Endometrium (tissue), 2 donors: ENCODE measurements around the gene KIF26A.

Experiments used
- FAIRE-seq: peaks from 2 replicates; lab custom pipeline; 2012; peaks lifted over from hg19 to GRCh38; lab: Jason Lieb, UNC
- donor health status: control.
- donor health status: control.

KIF26A gene

DNA sequence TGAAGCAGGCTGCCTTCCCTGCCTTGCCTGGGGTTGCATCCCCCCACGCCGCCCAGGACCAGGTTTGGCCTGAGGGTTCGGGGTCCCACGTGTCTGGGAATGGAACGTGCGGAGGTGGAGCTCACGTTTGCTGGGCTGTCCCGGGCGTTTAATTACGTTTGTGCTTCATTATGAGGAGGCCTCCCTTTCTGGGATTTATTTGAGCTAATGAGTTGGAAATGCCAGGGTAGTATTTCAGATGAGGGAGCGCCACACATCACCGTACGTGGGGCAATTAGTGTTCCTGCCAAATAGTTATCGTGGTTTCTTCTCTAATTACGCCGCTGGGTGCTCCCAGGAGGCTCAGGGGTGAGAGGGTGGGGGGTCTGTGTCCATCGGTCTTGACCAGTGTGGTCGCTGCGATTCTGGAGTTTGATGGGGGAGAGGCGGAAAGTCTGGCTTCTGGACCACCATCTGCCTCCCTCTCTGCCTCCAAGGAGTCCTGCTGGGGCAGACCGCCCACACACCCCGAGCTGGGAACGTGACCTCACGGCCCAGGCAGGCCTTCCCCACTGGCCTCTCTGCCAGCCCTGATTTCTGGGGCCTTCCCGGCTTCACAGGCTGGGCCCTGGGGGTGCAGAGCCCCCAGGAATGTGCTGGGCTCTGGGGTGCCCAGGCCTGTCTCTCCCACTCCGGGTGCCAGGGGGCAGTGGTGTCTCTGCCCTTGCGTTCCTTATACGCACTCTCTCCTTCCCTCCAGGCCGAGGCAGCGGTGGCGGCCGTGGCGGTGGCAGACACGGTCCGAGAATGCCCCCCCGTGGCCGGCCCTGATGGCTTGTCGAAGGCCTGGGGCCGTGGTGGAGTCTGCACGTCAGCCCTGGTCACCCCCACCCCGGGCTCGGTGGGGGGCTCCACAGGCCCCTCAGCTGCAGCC, 18.9 kb downstream of the KIF26A start:
- no peak for FAIRE-seq

DNA sequence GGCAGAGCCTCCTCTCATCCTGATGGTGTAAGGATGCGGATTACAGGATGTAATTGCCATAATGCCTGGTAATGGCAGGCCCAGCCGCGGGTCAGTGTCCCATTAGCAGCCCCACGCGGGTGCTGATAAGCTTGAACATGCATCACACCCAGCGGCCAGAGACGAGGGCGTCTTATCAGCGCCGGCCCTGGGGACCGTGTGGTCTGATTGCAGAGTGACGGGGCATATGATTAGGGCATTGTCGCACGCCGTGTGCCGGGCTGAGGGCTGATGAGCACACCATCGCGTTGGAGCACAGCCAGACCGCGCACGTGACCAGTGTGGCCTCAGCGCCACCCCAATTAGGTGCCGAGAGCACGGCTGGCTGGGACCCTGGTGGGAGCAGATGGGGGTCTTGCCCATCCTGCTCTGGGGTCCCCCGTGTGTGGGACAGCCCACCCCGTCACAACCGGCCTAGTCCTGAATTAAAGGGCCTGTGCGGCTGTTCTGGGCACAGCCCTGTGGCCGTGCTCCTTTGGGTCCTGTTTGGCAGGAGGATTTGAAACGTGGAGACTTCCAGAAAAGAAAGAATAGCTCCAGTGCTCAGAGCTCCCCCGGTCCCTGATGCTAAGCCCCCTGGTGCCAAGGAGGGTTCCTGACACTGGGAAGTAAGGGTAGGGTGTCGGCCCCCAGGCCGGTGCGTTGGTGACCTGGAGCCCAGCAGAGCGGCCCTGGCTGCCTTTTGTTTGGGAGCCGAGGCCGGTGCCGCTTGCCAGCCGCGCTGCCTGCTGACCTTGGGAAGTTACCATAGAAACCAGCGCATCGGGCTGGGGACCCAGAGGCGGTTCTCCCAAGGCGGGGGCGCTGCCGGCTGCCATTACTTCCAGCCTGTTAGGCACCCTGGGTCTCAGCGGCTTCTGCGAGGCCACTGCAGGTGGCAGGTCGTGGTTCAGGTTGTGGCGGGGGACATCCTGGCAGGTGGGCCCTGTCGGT, 20.7 kb downstream of the KIF26A start:
- FAIRE-seq, result no peak

DNA sequence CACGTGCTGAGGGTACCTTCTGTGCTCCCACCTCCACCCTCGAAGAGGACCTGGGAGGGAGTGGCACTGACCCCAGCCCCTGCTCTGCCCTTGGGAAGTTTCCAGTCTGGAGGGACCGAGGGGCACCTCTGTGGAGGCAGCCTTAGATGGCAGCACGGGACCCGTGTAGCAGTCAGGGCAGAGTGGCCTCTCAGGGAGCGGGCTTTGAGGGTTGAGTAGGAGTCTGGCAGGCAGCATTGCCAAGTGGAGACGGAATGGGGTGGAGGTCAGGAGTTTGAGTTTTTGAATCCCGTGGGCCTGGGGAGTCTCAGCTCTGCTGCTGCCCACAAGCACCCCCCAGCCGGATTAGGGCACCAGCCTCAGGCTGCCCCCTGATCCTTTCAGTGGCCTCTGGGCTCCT, 21.6 kb downstream of the KIF26A start:
- no peak for FAIRE-seq

DNA sequence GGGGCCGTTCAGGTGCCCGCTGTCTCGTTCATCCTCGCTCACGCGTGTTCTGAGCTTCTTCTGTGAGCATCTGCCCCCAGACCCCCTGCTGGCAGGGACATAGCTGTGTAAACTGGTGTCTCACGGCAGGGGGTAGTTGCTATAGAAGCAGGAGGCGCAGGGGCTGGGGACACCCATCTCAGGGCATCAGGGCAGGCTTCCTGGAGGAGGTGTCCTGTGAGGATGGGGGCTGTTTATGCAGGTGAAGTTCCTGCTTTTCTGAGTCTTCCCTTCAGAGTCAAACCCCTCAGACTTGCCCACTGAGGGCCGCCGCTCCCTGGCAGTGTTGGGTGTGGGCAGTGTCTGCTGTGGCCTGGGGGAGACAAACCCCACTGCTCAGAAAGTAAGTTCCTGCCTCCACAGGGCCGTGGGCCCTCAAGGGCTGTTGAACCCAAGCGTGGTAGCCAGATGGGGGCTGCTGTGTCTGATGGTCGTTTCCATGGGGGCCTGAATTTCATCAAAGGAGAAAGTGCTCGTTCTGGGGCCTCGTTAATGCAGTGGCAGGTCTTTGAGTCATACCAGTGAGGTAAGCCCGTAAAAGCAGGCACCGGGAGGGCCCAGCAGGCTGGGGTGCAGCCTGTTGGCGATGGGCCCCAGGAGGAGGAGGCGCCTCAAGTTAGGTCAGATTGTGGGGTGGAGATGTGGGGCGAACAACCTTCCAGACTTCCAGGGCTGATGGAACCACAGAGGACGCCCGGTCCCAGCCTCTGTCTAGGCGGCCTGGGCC, 23.4 kb downstream of the KIF26A start:
- FAIRE-seq, result no peak

DNA sequence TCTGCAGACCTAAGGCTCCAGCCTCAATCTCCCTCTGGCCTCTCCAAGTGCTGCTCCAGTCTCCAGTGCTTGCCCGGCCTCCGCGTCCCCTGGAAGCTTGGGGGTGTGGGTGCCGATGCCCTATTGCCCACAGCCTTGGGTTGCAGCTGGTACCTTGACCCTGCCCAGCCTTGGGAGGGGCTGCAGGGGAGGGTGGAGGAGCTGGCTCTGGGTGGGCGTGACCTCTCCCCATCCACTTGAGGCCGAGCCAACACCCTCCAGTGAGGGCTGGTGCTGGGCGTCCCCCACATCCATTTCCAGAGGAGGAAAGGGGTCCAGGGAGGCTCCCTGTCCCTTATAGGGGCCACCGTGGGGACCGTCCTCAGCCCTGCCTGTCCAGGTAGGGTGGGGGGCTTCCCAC, 24.1 kb downstream of the KIF26A start:
- FAIRE-seq, result no peak

DNA sequence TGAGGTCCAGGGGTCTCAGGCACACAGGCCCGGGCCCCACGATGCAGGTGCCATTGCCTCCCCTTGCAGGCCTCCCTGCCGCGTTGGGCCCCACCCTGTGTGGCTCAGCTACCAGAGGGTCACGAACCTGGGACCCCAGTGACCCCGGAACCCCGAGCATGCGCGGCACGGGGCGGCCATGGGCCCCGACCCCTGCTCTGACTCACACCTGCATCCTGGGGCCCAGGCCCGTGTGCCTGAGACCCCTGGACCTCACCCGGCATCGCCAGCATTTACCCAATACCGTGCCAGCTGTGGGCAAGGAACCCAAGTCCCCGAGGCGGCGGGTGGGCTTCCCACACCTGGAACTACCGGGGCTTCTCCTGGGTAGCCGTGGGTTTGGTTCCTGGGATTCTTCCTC, 25.2 kb downstream of the KIF26A start:
- FAIRE-seq, result no peak

DNA sequence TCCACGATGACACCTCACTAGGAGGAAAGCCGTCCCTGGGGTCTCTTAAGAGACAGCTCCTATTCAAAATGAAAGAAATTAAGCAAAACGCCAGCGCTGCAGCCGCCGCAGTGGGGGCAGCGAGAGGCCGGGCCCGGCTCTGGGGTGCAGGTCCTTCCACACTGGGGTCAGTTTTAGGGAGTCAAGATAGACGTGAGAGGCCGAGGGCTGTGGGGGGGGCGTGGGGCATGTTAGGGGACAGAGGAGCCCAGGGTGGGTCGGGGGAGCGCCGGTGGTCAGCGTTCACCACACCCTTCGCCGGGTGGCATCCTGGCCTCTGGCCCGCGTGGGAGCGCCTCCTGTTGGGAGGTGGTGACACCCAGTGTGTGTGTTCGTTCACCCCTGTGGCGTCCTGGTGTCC, 25.7 kb downstream of the KIF26A start:
- no peak for FAIRE-seq

DNA sequence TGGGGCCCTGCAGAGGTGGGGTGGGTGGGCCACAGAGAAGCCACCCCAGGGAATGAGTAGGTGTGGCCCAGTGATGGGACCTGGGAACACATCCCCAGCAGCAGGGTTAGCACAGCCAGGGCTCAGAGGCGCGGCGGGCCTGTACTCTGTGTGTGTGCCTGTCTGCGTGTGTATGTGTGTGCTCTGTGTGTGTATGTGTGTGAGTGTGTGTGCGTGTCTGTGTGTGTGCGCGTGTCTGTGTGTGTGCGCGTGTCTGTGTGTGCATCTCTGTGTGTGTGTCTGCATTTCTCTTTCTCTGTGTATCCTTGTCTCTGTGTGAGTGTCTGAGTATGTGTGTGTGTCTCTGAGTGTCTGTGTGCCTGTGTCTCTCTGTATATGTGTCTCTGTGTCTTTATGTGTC, 26.1 kb downstream of the KIF26A start:
- FAIRE-seq, result no peak

DNA sequence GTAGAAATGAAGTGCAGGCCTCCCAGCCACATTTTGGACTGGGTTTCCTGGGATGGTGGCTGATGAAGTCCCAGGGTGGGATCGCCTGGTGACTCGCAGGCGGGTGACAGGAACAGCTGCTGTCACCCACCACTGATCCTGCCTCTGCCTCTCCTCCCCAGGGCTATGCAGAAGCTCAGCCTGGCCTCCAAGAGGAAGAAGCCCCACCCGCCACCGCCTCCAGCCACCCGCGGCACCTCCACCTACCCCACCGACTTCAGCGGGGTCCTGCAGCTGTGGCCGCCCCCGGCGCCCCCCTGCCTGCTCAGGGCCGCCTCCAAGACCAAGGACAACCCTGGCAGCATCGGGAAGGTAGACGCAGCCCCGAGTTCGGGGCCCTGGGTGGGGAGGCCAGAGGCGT, 28.3 kb downstream of the KIF26A start:
- FAIRE-seq, result no peak

DNA sequence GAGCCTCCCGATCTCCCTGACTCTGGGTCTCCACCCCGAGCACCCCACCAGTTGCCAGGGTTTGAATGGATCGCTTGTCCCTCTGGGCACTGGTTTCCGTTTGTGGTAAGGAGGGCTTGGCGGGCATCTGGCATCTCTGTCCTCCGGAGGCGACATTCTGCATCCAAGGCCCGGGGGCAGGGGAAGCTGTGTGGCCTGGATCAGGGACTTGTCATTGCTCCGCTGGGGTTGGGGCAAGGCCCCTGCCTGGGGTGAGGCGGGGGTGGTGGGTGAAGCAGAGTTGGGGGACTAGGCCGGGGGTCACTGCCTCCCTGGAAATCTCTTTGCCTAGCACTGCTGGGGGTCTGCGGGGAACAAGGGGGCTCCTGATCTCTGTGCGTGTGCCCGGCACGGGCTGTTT, 30.2 kb downstream of the KIF26A start:
- no peak for FAIRE-seq

DNA sequence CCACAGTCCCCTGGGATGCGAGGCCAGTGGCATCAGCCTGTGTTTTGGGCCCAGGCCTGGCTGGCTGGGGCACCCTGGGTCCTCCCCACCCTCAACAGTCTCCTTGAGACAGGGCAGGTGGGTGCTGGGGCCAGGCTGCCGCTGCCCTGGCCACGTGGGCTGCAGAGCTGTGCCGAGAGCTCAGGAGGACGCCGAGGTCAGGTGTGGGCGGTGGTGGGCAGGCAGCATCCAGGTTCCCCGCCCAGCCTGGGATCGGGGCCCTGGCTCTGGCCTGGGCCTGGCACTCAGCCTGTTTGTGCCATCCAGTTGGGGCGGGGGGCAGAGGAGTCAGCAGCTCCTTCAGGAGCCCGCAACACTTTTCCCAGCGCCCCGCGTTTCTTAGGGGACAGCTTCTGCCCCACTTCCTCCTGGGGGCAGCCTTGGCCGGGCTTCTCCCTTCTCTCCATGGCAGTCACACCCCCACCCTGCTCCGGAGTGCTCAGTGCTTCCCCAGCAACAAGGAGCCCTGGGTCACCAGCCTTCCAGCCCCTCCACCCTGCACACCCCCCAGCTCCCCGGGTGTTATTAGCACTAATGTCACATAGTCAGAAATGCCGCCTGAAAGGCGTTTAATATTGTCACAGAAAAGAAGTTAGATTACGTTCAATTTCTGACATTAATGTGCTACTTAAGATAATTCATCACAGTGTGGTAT, 30.8 kb downstream of the KIF26A start:
- no peak for FAIRE-seq

DNA sequence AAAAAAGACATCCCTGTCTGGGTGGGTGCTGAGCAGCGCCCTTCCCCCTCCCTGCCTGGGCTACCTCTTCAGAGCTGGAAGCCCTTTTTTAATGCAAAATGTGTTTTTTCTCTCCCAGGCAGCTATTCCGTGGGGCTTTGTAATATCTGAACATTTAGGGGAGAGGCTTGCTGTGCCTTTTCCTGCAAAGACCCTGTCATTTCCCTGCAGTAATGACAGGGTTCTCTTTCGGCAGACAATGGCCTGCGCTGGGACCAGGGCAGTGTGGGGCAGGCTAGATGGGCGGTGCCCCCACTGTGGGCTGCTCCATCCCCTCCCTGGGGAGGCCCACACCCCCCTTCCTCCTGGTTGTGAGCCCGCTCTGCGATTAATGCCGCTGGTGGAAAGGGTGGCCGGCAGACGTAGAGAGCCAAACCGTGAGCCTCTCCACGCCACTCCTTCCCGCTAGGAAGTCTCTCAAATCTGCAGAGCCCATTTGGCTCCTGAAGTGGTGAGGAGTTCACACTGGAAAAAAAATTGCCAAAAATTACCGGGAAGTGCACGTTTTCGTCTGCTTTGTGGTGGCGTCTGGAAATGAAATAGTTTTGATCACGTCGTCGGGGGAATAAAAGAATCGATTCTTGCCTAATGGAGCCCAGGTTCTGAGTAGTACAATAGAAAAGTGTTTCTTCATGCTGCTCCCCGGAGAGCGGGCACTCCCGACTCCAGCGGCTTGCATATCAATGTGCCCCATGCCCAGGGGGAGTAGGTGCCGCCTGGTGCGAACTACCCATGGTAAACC, 31.5 kb downstream of the KIF26A start:
- FAIRE-seq, result no peak

DNA sequence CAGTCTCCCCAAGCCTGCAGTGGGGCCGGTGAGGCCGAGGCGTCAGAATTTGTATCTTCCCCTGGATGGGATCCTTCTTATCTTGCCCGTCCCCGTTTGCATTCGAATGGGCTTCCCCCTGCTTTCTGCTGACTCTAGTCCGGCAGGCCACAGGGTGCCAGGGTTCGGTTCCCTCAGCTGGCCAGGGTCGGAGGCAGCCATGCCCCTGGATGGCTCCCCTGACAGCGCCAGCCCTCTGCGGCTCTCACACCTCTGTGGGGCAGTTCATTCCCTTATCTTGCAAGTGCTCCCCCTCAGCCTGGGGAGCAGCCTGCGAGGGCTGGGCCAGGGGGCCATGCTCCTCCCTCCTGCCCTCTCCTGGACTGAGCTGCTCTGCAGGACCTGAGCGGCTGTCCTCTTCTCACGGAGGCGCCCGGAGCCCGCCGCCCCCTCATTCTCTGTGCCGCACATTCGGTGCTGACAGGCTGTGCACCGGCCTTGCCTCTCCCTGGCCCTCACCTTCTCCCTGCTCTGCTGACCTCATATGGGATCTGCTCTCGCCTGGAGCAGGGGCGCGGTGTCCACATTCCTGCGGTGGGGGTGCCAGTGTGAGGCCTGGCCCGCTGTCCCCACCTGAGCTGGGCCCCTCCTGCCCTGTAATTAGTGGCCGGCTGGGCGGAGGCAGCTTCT, 32.8 kb downstream of the KIF26A start:
- FAIRE-seq, result no peak

DNA sequence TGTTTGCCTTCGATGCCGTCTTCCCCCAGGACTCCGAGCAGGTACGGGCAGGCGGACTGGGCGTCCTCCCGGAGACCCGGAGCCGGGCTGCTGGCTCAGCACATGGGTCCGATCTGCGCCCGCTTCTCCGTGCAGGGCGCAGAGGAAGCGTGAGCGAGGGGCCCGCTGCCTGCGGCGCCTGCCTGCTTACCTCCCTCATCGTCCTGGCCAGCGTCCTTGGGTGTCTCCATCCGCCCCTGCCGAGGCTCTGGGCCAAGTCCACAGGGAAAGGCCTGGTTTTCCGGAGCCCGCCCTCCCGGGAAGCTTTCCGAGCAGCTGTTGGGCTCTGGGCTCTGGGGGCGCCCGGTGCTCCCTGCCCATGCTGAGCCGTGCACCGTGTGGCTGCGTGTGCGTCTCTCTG, 33.5 kb downstream of the KIF26A start:
- no peak for FAIRE-seq

DNA sequence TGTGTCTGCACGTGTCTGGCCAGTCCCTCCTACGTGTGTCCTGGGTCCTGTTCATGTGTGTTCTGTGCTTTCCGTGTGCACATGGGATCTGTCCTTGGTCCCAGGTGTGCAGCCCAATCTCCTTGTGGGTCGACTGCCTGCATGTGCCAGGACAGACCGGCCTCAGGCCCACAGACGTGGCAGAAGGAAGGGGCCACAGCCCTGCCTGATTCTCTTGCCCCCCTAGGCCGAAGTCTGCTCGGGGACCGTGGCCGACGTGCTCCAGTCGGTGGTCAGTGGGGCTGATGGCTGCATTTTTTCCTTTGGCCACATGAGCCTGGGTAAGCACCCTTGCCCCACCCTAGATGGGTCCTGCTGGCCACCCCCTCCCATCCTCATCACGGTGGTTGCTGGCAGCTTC, 34.0 kb downstream of the KIF26A start:
- FAIRE-seq, result no peak

DNA sequence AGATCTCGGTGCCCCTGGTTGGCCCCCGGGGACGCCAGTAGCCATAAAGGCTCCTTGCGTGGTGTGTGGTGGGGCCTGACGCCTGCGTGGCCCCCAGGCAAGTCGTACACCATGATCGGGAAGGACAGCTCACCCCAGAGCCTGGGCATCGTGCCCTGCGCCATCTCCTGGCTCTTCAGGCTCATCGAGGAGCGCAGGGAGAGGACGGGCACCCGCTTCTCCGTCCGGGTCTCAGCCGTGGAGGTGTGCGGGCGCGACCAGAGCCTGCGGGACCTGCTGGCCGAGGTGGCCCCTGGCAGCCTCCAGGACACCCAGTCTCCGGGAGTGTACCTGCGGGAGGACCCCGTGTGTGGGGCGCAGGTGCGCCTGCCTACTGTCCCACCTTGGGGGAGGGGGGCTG, 34.5 kb downstream of the KIF26A start:
- no peak for FAIRE-seq

DNA sequence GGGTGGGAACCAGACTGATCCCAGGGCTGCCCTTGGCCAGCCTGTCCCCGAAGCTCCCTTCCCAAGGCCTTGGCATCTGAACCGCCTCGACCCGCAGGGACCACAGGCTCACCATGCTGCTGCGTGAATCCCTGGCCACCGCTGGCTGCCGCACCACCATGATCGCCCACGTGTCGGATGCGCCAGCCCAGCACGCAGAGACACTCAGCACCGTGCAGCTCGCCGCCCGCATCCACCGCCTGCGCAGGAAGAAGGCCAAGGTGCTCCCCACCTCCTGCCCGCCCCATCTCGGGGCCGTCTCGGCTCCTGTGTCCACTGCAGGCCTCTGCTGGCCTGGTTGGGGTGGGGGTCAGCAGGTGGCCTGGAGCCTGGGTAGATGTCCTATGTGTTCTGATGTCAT, 35.7 kb downstream of the KIF26A start:
- FAIRE-seq, result no peak

DNA sequence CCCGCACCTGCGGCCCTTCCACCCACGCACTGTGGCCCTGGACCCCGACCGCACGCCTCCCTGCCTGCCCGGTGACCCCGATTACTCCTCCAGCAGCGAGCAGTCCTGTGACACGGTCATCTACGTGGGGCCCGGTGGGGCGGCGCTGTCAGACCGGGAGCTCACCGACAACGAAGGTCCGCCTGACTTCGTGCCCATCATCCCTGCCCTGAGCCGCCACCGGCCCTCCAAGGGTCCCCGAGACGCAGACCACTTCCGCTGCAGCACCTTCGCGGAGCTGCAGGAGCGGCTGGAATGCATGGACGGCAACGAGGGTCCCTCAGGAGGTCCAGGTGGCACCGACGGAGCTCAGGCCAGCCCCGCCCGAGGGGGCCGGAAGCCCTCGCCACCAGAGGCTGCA, 36.7 kb downstream of the KIF26A start:
- FAIRE-seq, result no peak

DNA sequence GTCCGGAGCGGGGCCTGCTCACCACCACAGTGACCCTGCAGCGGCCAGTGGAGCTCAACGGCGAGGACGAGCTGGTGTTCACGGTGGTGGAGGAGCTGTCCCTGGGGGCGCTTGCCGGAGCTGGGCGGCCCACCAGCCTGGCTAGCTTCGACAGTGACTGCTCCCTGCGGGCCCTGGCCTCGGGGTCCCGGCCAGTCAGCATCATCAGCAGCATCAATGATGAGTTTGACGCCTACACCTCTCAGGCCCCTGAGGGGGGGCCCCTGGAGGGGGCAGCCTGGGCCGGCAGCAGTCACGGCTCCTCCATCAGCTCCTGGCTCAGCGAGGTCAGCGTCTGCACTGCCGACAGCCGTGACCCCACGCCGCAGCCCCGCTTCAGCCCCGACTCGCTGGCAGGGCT, 37.4 kb downstream of the KIF26A start:
- no peak for FAIRE-seq

DNA sequence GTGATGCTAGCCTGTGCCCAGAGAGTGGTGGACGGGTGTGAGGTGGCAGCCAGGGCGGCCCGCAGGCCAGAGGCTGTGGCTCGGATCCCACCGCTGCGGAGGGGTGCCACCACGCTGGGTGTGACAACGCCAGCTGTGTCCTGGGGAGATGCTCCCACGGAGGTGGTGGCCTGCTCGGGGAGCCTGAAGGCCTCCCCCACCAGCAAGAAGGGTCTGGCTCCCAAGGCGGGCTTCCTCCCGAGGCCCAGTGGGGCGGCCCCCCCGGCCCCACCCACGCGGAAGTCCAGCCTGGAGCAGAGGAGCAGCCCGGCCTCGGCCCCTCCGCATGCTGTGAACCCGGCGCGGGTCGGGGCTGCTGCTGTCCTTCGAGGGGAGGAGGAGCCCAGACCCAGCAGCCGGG, 38.2 kb downstream of the KIF26A start:
- FAIRE-seq, result no peak
